Adrenal gland (tissue), 5 donors: Measurements from ENCODE around the gene DRC7.

Experiments
- POLR2A ChIP-seq, 2 donors: fragments of 450-650 bp; IDR thresholded peaks; one replicate each; pipeline ENCODE4 v1.6.1; 2017; ENCODE audit warnings: antibody characterized with exemption in 2 of 2, mild to moderate bottlenecking in 2 of 2, moderate library complexity in 1 of 2
- TF ChIP-seq, protein P1 (sequence below), 6 experiments: fragments of 450-650 bp in 4 of 6; fragments of 200-600 bp in 2 of 6; sonication (generic) in 1 of 6; IDR thresholded peaks; 1 replicate in 5 of 6; 2 replicates in 1 of 6; pipeline versions ENCODE4 v1.5.1 to v1.8.0; 2016 to 2021; ENCODE audit warnings: antibody characterized with exemption in 6 of 6, mild to moderate bottlenecking in 2 of 6, moderate library complexity in 1 of 6
- donor health status: DM: no; HTN: no; CAD: no.

DNA sequence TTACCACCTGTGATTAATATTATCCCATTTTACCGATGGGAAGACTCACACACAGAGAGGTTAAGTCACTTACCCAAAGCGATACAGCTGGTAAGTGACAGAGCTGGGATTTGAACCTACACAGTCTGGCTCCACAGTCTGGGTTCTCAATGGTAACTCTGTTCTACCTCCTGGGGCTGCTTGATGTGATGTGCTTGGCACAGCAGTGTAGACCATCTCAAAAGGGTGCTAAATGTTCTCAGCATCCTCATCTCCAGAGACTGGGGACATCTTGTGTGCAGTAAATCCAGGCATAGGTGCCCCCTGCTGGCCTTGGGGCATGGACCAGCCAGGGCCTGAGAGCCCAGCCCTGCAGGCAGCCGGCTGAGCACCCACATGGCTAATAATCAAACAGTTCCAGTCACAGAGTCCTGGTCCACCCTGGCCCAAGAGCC lies 25.6 kb downstream of the DRC7 start:
- TF ChIP-seq, protein P1, sequence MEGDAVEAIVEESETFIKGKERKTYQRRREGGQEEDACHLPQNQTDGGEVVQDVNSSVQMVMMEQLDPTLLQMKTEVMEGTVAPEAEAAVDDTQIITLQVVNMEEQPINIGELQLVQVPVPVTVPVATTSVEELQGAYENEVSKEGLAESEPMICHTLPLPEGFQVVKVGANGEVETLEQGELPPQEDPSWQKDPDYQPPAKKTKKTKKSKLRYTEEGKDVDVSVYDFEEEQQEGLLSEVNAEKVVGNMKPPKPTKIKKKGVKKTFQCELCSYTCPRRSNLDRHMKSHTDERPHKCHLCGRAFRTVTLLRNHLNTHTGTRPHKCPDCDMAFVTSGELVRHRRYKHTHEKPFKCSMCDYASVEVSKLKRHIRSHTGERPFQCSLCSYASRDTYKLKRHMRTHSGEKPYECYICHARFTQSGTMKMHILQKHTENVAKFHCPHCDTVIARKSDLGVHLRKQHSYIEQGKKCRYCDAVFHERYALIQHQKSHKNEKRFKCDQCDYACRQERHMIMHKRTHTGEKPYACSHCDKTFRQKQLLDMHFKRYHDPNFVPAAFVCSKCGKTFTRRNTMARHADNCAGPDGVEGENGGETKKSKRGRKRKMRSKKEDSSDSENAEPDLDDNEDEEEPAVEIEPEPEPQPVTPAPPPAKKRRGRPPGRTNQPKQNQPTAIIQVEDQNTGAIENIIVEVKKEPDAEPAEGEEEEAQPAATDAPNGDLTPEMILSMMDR (IDR thresholded peaks at IDR 0.05) = peak; percentile 26 to 65 (median 56)
- no peak for TF ChIP-seq POLR2A (IDR thresholded peaks at IDR 0.05)
